ENCODE data around the gene HINT1. TPM values are rescaled to one million over a fixed set of nuclear protein-coding genes. Genes with fewer than 3 reads are reported as not detected.

HINT1 gene
- total RNA-seq, 1 donor, result 134 TPM

DNA sequence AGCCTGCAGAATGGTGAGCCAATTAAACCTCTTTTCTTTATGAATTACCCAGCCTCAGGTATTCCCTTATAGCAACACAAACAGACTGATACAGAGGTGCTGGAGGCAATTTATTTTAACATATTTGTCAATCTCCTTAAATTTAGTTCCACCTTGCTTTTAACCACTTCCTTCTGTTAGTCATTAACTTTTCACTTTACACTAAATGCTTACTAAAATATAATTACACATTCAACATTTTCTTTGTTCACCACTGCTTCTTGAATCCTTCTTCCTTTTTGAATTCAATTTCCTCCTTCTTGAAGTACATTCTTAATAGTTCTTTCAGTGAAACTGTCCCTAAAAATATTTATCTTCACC lies 45.1 kb upstream of the HINT1 start:
- no peak for DNase-seq (ENCODE audit: insufficient read length, low spot score, missing footprints)
- H4K20me1 ChIP-seq (ENCODE audit: insufficient read depth, low read length), result no peaks in the 10 kb centered on the region
- H3K9me3 ChIP-seq (ENCODE audit: low read depth, low read length), result no peaks in the 10 kb centered on the region
- no peaks in the 10 kb centered on the region for H3K36me3 ChIP-seq (ENCODE audit: insufficient read depth, low read length)
- H3K79me2 ChIP-seq (ENCODE audit: insufficient read depth, low read length), result no peaks in the 10 kb centered on the region
- H2AFZ ChIP-seq (ENCODE audit: low read length), result no peak overlapping the region
- no peak overlapping the region for H3K27ac ChIP-seq (ENCODE audit: low read depth, low read length)
- H3K4me1 ChIP-seq (ENCODE audit: insufficient read depth, low read length), result no peaks in the 10 kb centered on the region
- TF ChIP-seq, protein P1, sequence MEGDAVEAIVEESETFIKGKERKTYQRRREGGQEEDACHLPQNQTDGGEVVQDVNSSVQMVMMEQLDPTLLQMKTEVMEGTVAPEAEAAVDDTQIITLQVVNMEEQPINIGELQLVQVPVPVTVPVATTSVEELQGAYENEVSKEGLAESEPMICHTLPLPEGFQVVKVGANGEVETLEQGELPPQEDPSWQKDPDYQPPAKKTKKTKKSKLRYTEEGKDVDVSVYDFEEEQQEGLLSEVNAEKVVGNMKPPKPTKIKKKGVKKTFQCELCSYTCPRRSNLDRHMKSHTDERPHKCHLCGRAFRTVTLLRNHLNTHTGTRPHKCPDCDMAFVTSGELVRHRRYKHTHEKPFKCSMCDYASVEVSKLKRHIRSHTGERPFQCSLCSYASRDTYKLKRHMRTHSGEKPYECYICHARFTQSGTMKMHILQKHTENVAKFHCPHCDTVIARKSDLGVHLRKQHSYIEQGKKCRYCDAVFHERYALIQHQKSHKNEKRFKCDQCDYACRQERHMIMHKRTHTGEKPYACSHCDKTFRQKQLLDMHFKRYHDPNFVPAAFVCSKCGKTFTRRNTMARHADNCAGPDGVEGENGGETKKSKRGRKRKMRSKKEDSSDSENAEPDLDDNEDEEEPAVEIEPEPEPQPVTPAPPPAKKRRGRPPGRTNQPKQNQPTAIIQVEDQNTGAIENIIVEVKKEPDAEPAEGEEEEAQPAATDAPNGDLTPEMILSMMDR (IDR thresholded peaks at IDR 0.05; ENCODE audit: extremely low read depth, low read depth, low read length), result no peak
- H3K4me3 ChIP-seq (ENCODE audit: insufficient read depth, low read length), result no peak overlapping the region
- no peak overlapping the region for H3K4me2 ChIP-seq (ENCODE audit: insufficient read depth, low read length)
- no peaks in the 10 kb centered on the region for H3K27me3 ChIP-seq (ENCODE audit: insufficient read depth, low read length)

DNA sequence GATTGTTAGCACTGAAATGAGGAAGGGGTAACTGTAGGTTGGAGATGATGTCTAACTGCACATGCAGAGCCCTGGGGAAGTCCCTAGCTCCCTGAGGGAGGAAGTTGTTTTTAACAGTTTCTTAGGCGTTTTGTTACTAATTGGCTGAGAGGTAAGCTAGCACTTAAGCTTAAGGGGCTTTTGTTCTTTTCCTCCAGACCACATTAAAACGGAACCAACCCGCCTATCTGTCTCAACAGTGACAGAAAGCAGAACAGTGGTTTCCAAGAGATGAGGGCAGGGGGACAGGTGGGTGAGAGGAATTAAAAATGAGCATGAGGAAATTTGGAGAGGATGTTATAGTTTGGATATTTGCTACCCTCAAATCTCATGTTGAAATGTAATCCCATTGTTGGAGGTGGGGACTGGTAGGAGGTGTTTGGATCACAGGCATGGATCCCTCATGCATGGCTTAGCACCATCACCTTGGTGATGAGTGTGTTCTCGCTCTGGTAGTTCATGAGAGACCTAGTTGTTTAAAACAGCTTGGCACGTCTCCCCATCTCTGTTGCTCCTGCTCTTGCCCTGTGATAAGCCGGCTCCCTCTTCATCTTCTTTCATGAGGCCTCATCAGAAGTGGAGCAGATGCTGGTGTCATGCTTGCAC lies 44.6 kb upstream of the HINT1 start:
- TF ChIP-seq, protein P1 (IDR thresholded peaks at IDR 0.05; ENCODE audit: extremely low read depth, low read depth, low read length), result no peak
- H3K27me3 ChIP-seq (ENCODE audit: insufficient read depth, low read length), result no peaks in the 10 kb centered on the region
- H3K36me3 ChIP-seq (ENCODE audit: insufficient read depth, low read length), result no peaks in the 10 kb centered on the region
- no peak for DNase-seq (ENCODE audit: insufficient read length, low spot score, missing footprints)
- no peak overlapping the region for H3K4me2 ChIP-seq (ENCODE audit: insufficient read depth, low read length)
- no peaks in the 10 kb centered on the region for H3K79me2 ChIP-seq (ENCODE audit: insufficient read depth, low read length)
- H3K27ac ChIP-seq (ENCODE audit: low read depth, low read length), result no peak overlapping the region
- no peaks in the 10 kb centered on the region for H3K4me1 ChIP-seq (ENCODE audit: insufficient read depth, low read length)
- H4K20me1 ChIP-seq (ENCODE audit: insufficient read depth, low read length), result no peaks in the 10 kb centered on the region
- H2AFZ ChIP-seq (ENCODE audit: low read length), result no peak overlapping the region
- no peak overlapping the region for H3K4me3 ChIP-seq (ENCODE audit: insufficient read depth, low read length)
- H3K9me3 ChIP-seq (ENCODE audit: low read depth, low read length), result no peaks in the 10 kb centered on the region

DNA sequence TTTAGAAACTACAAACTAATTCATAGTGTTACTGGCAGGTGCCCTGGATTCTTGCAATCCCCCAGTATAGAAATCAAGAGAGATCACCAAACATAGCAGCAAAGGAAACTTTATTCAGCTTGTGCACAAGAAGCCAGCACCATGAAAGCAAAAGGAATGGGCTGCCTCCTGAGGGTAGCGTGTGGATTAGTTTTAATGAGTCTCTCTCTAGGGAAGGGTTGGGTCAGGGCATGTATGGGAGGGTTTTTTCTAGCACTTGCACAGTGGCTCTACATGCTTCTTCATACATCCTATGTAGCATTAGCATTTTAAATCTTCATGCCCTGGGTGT lies 44.1 kb upstream of the HINT1 start:
- Histone ChIP-seq H3K4me2 (ENCODE audit: insufficient read depth, low read length) (no peak overlapping the region), H3K4me1 (ENCODE audit: insufficient read depth, low read length) (no peaks in the 10 kb centered on the region), H3K9me3 (ENCODE audit: low read depth, low read length) (no peaks in the 10 kb centered on the region), H3K79me2 (ENCODE audit: insufficient read depth, low read length) (no peaks in the 10 kb centered on the region), H3K4me3 (ENCODE audit: insufficient read depth, low read length) (no peak overlapping the region), H3K27ac (ENCODE audit: low read depth, low read length) (no peak overlapping the region), H2AFZ (ENCODE audit: low read length) (no peak overlapping the region), H3K36me3 (ENCODE audit: insufficient read depth, low read length) (no peaks in the 10 kb centered on the region), H4K20me1 (ENCODE audit: insufficient read depth, low read length) (no peaks in the 10 kb centered on the region), H3K27me3 (ENCODE audit: insufficient read depth, low read length) (no peaks in the 10 kb centered on the region)
- no peak for DNase-seq (ENCODE audit: insufficient read length, low spot score, missing footprints)
- TF ChIP-seq, protein P1 (IDR thresholded peaks at IDR 0.05; ENCODE audit: extremely low read depth, low read depth, low read length), result no peak

DNA sequence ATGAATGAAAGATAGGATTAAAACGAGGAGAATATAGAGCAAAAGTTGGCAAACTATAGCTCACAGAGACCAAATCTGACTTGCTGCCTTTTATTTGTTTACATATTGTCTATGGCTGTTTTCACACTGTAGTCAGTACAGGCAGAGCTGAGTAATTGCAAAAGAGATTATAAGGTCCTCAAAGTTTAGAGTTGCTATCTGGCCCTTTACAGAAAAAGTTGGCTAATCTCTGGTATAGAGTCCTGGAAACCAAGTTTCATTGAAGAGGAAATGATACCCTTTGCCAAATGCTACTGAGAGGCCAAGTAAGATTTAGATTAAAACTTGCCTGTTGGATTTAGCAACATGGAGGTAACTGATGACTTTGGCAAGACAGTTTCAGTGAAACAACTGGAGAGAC lies 41.7 kb upstream of the HINT1 start:
- Histone ChIP-seq H3K27ac (ENCODE audit: low read depth, low read length) (no peak overlapping the region), H3K9me3 (ENCODE audit: low read depth, low read length) (no peaks in the 10 kb centered on the region), H3K27me3 (ENCODE audit: insufficient read depth, low read length) (no peaks in the 10 kb centered on the region), H3K4me2 (ENCODE audit: insufficient read depth, low read length) (no peak overlapping the region), H3K4me3 (ENCODE audit: insufficient read depth, low read length) (no peak overlapping the region), H3K79me2 (ENCODE audit: insufficient read depth, low read length) (no peaks in the 10 kb centered on the region), H4K20me1 (ENCODE audit: insufficient read depth, low read length) (no peaks in the 10 kb centered on the region), H3K4me1 (ENCODE audit: insufficient read depth, low read length) (no peaks in the 10 kb centered on the region), H3K36me3 (ENCODE audit: insufficient read depth, low read length) (no peaks in the 10 kb centered on the region), H2AFZ (ENCODE audit: low read length) (no peak overlapping the region)
- no peak for DNase-seq (ENCODE audit: insufficient read length, low spot score, missing footprints)
- TF ChIP-seq, protein P1 (IDR thresholded peaks at IDR 0.05; ENCODE audit: extremely low read depth, low read depth, low read length), result no peak

All from osteoblast (primary cell).